ENCODE results near the gene SH3BP2. TPM values are rescaled to one million over a fixed set of nuclear protein-coding genes. Genes with fewer than 3 reads are reported as not detected.

SH3BP2 gene
- total RNA-seq, 1 experiment from 2014 or later: 17.4 TPM

- no peaks in the 10 kb centered on the region for H3K4me1 ChIP-seq (ENCODE audit: insufficient read depth, low read length)
- CTCF ChIA-PET: no interaction called here
- no peaks in the 10 kb centered on the region for H3K36me3 ChIP-seq (ENCODE audit: low read depth, low read length)
- TF ChIP-seq EZH2phosphoT487 (IDR thresholded peaks at IDR 0.05; ENCODE audit: borderline replicate concordance, low read length) (no peak), CTCF (conservative IDR thresholded peaks at IDR 0.05; ENCODE audit: low read depth, low read length) (no peak), EZH2 (IDR thresholded peaks at IDR 0.05; ENCODE audit: low read length, unreplicated experiment) (no peak)
- H3K79me2 ChIP-seq (ENCODE audit: low read length): no peaks in the 10 kb centered on the region
- H2AFZ ChIP-seq (ENCODE audit: low read length): no peak overlapping the region
- H3K9ac ChIP-seq (ENCODE audit: low read length): no peak overlapping the region
- H3K9me2 ChIP-seq (replicated peaks; ENCODE audit: low read length): no peaks in the 10 kb centered on the region
- no peak overlapping the region for H3K4me3 ChIP-seq (ENCODE audit: low read length)
- no TSS peak for BruUV-seq (replicated peaks)
- H3F3A ChIP-seq (ENCODE audit: low read length, unreplicated experiment): no peaks in the 10 kb centered on the region
- POLR2A ChIA-PET (ENCODE audit: unreplicated experiment): no interaction called here
- ATAC-seq (no peak), DNase-seq (no peak)
- H3K27me3 ChIP-seq (ENCODE audit: low read length): no peaks in the 10 kb centered on the region
- H3K27ac ChIP-seq (ENCODE audit: low read length): no peak overlapping the region
- no peak overlapping the region for H3K4me2 ChIP-seq (ENCODE audit: low read length)
- no peaks in the 10 kb centered on the region for H3K9me3 ChIP-seq (ENCODE audit: low read length)
- intact Hi-C loops (cut with micrococcal nuclease): loop anchor here (10.0 kb wide), 1 partner anchor 78 kb away; the partner anchor contains the start of gene ADD1
- H4K20me1 ChIP-seq (ENCODE audit: low read length): no peaks in the 10 kb centered on the region
Measured at GRCh38 chr4:2767046-2767704, 25.7 kb upstream of the SH3BP2 start.

- no peak for ATAC-seq
- no peak for DNase-seq
- H3K36me3 ChIP-seq (ENCODE audit: low read depth, low read length): no peaks in the 10 kb centered on the region
- no peak for TF ChIP-seq EZH2phosphoT487 (IDR thresholded peaks at IDR 0.05; ENCODE audit: borderline replicate concordance, low read length)
- no peak for TF ChIP-seq EZH2 (IDR thresholded peaks at IDR 0.05; ENCODE audit: low read length, unreplicated experiment)
- no peak for TF ChIP-seq CTCF (conservative IDR thresholded peaks at IDR 0.05; ENCODE audit: low read depth, low read length)
- H4K20me1 ChIP-seq (ENCODE audit: low read length): no peaks in the 10 kb centered on the region
- H3K4me2 ChIP-seq (ENCODE audit: low read length): no peak overlapping the region
- H3K9me2 ChIP-seq (replicated peaks; ENCODE audit: low read length): no peaks in the 10 kb centered on the region
- no peaks in the 10 kb centered on the region for H3K27me3 ChIP-seq (ENCODE audit: low read length)
- H3F3A ChIP-seq (ENCODE audit: low read length, unreplicated experiment): no peaks in the 10 kb centered on the region
- H3K9me3 ChIP-seq (ENCODE audit: low read length): no peaks in the 10 kb centered on the region
- H3K79me2 ChIP-seq (ENCODE audit: low read length): no peaks in the 10 kb centered on the region
- intact Hi-C loops (cut with micrococcal nuclease): loop anchor here (10.0 kb wide), 1 partner anchor 77 kb away; the partner anchor contains the start of gene ADD1
- H3K27ac ChIP-seq (ENCODE audit: low read length): no peak overlapping the region
- ChIA-PET POLR2A (ENCODE audit: unreplicated experiment) (no interaction called here), CTCF (no interaction called here)
- no peak overlapping the region for H3K4me3 ChIP-seq (ENCODE audit: low read length)
- no peak overlapping the region for H2AFZ ChIP-seq (ENCODE audit: low read length)
- no TSS peak for BruUV-seq (replicated peaks)
- H3K4me1 ChIP-seq (ENCODE audit: insufficient read depth, low read length): no peaks in the 10 kb centered on the region
- H3K9ac ChIP-seq (ENCODE audit: low read length): no peak overlapping the region
Measured at GRCh38 chr4:2767705-2768074, 25.2 kb upstream of the SH3BP2 start.

- intact Hi-C loops (cut with micrococcal nuclease): loop anchor here (10.0 kb wide), 1 partner anchor 77 kb away; the partner anchor contains the start of gene ADD1
- no peaks in the 10 kb centered on the region for H3K9me2 ChIP-seq (replicated peaks; ENCODE audit: low read length)
- CTCF ChIA-PET: no interaction called here
- POLR2A ChIA-PET (ENCODE audit: unreplicated experiment): no interaction called here
- no peaks in the 10 kb centered on the region for H3K4me1 ChIP-seq (ENCODE audit: insufficient read depth, low read length)
- no peaks in the 10 kb centered on the region for H3K36me3 ChIP-seq (ENCODE audit: low read depth, low read length)
- DNase-seq (no peak), ATAC-seq (no peak)
- no peaks in the 10 kb centered on the region for H4K20me1 ChIP-seq (ENCODE audit: low read length)
- no peak for TF ChIP-seq EZH2phosphoT487 (IDR thresholded peaks at IDR 0.05; ENCODE audit: borderline replicate concordance, low read length)
- TF ChIP-seq CTCF (conservative IDR thresholded peaks at IDR 0.05; ENCODE audit: low read depth, low read length): no peak
- TF ChIP-seq EZH2 (IDR thresholded peaks at IDR 0.05; ENCODE audit: low read length, unreplicated experiment): no peak
- no peaks in the 10 kb centered on the region for H3K9me3 ChIP-seq (ENCODE audit: low read length)
- no TSS peak for BruUV-seq (replicated peaks)
- H3K79me2 ChIP-seq (ENCODE audit: low read length): no peaks in the 10 kb centered on the region
- H3K27ac ChIP-seq (ENCODE audit: low read length): no peak overlapping the region
- no peak overlapping the region for H3K4me2 ChIP-seq (ENCODE audit: low read length)
- H2AFZ ChIP-seq (ENCODE audit: low read length): no peak overlapping the region
- H3K4me3 ChIP-seq (ENCODE audit: low read length): no peak overlapping the region
- no peaks in the 10 kb centered on the region for H3F3A ChIP-seq (ENCODE audit: low read length, unreplicated experiment)
- no peaks in the 10 kb centered on the region for H3K27me3 ChIP-seq (ENCODE audit: low read length)
- no peak overlapping the region for H3K9ac ChIP-seq (ENCODE audit: low read length)
Measured at GRCh38 chr4:2768124-2768523, 24.8 kb upstream of the SH3BP2 start.

All from PC-3 (cell line).